GM19395 (cell line): ENCODE data around the gene GPHN.

ENCODE experiments used
- ATAC-seq: cut with Tn5 transposase; IDR thresholded peaks from one replicate; pipeline ENCODE4 v1.9.1; 2021; ENCODE audit warnings: mild to moderate bottlenecking, moderate library complexity; ENCODE audit not compliant: unreplicated experiment

GPHN gene

GRCh38 chr14:66916421-66916820 is 408.5 kb downstream of the GPHN start:
- no peak for ATAC-seq

- no peak for ATAC-seq
Observed at GRCh38 chr14:66918527-66918926, 410.6 kb downstream of the GPHN start.

- ATAC-seq = no peak
Observed at GRCh38 chr14:66920196-66920595, 412.2 kb downstream of the GPHN start.

GRCh38 chr14:66923251-66923650 is 415.3 kb downstream of the GPHN start:
- ATAC-seq = no peak

GRCh38 chr14:66939409-66939808 is 431.5 kb downstream of the GPHN start:
- ATAC-seq = no peak

- no peak for ATAC-seq
Observed at GRCh38 chr14:66944872-66945271, 436.9 kb downstream of the GPHN start.

GRCh38 chr14:66955159-66955558 is 447.2 kb downstream of the GPHN start:
- ATAC-seq = no peak

GRCh38 chr14:66959437-66960050 is 451.6 kb downstream of the GPHN start:
- no peak for ATAC-seq

- no peak for ATAC-seq
Observed at GRCh38 chr14:66965831-66966230, 457.9 kb downstream of the GPHN start.

- ATAC-seq = no peak
Observed at GRCh38 chr14:66972469-66972868, 464.5 kb downstream of the GPHN start.

- ATAC-seq = no peak
Observed at GRCh38 chr14:66974397-66975025, 466.6 kb downstream of the GPHN start.

- no peak for ATAC-seq
Observed at GRCh38 chr14:66975251-66975650, 467.3 kb downstream of the GPHN start.

GRCh38 chr14:66979101-66979974 is 471.4 kb downstream of the GPHN start:
- no peak for ATAC-seq

- ATAC-seq = no peak
Observed at GRCh38 chr14:66982247-66982646, 474.3 kb downstream of the GPHN start.

GRCh38 chr14:66992776-66993175 is 484.8 kb downstream of the GPHN start:
- ATAC-seq = no peak

GRCh38 chr14:66993512-66993911 is 485.6 kb downstream of the GPHN start:
- ATAC-seq = no peak

- no peak for ATAC-seq
Observed at GRCh38 chr14:66998013-66998412, 490.1 kb downstream of the GPHN start.

GRCh38 chr14:66999978-67000377 is 492.0 kb downstream of the GPHN start:
- no peak for ATAC-seq

- no peak for ATAC-seq
Observed at GRCh38 chr14:67002994-67003753, 495.2 kb downstream of the GPHN start.

- ATAC-seq = no peak
Observed at GRCh38 chr14:67004521-67004920, 496.6 kb downstream of the GPHN start.

- no peak for ATAC-seq
Observed at GRCh38 chr14:67010602-67011001, 502.7 kb downstream of the GPHN start.
